HG03558 (cell line): ENCODE results near the gene LCOR.
"Not testable (repeated sequence)": the region's sequence is repeated elsewhere in the genome, so short reads cannot be mapped to it uniquely, and the experiment has no call there.

ENCODE experiments used
- ATAC-seq: cut with Tn5 transposase; IDR thresholded peaks from one replicate; pipeline ENCODE4 v1.9.1; 2021; ENCODE audit warnings: moderate number of reproducible peaks; ENCODE audit not compliant: unreplicated experiment; ENCODE audit errors: extremely low read depth

The LCOR gene

GRCh38 chr10:97024168-97025073 lies 192.3 kb downstream of the LCOR start:
- ATAC-seq: no peak

DNA sequence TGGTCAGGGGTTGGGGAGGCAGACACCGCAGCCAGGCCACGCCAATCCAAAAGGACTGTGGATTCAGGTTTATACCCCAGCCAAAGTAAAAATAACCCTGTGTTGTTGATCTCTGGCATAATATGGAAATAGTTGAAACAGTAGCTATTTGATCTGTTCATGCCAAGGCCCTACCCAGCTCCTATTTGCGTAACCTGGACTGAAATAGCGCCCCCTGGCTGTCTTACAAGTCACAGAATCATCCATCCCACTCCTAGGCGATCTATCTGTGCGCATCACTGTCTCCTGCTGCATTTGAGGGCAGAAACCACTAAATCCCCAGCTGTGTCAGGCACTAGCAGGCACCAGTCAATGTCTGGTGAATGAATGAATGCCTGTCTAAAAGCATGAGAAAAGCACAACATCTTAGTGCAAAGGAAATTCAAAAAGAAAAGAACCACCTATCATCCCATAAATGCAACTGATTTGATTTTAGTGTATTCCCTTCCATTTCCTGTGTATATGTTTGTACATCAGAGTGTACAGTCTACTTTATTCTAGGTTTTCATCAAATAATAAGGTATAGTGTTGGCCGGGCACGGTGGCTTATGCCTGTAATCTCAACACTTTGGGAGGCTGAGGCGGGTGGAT lies 193.6 kb downstream of the LCOR start:
- no peak for ATAC-seq

DNA sequence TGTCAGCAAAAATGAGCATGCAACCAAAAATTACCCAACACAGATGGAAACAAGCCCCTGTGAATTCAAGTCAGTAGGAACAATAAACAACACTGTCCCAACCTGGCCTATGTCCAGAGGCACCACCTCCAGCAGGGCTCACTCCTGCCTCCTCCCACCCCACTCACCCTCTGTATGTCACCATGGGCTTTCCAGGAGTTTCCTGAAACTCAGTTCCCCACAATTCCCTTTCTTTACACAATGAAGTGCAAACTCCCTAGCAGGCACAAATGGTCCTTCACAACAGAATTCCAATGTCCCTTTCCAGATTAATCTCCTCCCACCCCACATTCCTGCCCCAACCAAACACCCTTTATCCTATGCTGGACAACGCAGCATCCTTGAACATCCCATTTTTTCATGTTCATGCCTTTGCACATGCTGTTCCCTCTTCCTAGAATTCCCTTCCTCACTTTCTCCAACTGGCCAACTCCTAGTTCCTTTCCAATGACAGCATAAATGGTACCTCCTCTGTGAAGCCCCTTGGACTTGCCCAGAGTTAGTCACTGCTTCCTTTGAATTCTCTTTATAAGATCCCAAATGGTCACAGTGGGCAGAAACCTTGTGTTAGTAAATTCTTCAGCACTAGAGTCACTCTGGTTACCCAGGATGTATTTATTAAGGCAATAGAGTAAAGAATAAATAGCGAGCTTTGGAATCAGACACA lies 196.2 kb downstream of the LCOR start:
- no peak for ATAC-seq

DNA sequence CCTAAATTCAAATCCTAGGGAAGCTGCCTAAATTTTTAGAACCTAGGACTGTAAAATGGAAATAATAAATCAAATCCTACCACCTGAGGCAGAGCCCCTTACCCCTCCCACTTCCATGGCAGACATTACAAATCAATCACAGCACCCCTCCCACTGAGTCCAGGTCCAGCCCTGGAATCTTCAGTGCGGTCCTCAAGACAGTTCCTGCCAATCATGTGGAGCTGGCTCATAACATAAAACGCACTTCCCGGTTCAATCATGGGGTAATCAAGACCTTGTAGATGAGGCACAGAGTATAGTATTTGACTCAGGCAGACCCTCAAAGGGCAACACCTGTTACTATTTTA lies 196.7 kb downstream of the LCOR start:
- ATAC-seq: no peak

DNA sequence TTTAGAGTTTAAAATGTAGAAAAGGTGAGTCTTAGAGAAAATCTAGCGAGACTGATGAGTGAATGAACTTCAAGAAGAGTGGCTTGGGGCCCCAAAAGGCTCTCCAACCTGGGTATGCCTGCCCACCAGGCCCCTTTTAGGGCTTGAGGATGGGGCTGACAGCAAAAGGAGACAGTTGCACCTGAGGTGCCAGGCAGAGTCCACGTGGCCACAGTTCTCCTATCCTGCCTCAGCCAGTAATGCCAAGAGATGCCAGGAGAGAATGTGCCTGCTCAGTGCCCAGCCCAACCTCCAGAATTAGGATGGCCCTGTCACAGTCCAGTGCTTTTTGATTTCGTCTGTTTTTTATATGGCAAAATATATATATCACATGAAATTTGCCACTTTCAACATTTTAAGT lies 197.2 kb downstream of the LCOR start:
- no peak for ATAC-seq

- no peak for ATAC-seq
Observed at GRCh38 chr10:97030894-97031293, 198.8 kb downstream of the LCOR start.

DNA sequence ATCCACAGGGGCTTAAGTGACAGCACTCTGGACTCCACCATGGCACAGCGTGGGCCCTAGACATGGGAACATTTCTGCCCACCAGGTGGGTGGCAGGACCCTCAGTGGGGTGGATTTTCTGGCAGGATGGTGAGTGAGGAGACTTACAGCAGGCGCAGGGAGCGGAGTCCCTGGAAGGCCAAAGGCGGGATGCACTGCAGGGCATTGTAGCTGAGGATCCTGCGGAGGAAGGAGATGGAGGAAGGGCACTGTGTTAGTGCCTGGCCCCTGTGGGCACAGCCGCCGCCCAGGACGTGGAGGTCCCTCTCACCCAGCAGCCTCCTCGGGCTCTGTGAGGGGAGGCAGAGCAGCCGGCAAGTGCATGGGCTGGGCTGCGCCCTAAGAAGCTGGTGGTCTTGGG lies 199.4 kb downstream of the LCOR start:
- no peak for ATAC-seq

GRCh38 chr10:97032624-97033023 lies 200.5 kb downstream of the LCOR start:
- no peak for ATAC-seq

DNA sequence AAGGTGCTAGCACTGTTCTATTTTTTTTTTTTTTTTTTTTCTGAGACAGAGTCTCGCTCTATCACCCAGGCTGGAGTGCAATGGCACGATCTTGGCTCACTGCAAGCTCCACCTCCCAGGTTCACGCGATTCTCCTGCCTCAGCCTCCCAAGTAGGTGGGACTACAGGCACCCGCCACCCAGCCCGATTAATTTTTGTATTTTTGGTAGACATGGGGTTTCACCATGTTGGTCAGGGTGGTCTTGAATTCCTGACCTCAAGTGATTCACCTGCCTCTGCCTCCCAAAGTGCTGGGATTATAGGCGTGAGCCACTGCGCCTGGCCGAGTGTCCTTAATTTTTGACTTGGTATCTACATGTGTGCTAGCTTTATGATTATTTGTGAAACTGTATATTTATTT lies 201.7 kb downstream of the LCOR start:
- ATAC-seq: not testable (repeated sequence)

- ATAC-seq: no peak
Observed at GRCh38 chr10:97034301-97034700, 202.2 kb downstream of the LCOR start.

- no peak for ATAC-seq
Observed at GRCh38 chr10:97034958-97035769, 203.1 kb downstream of the LCOR start.

- ATAC-seq: no peak
Observed at GRCh38 chr10:97037365-97038361, 205.6 kb downstream of the LCOR start.

DNA sequence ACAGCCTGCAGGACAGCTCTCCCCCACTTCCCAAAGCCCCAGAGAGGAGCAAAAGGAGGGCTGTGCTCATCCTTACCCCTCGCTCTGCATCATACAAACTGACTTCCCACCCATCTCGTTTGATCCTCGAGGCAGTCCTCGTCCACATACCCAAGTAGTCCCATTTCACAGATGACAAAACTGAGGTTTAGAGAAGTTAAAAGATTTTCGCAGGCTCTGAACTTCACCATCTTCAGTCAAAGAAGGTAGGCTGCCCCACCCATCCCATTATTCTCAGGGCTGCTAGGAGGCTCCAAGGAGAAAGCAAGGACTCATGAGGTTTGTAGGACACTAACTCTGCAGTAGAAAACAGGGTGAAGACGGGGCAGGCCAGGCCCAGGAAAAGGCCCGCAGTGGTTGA lies 206.6 kb downstream of the LCOR start:
- no peak for ATAC-seq

GRCh38 chr10:97039538-97040247 lies 207.6 kb downstream of the LCOR start:
- ATAC-seq: no peak

GRCh38 chr10:97040248-97040584 lies 208.1 kb downstream of the LCOR start:
- no peak for ATAC-seq

- ATAC-seq: no peak
Observed at GRCh38 chr10:97040706-97041105, 208.6 kb downstream of the LCOR start.

DNA sequence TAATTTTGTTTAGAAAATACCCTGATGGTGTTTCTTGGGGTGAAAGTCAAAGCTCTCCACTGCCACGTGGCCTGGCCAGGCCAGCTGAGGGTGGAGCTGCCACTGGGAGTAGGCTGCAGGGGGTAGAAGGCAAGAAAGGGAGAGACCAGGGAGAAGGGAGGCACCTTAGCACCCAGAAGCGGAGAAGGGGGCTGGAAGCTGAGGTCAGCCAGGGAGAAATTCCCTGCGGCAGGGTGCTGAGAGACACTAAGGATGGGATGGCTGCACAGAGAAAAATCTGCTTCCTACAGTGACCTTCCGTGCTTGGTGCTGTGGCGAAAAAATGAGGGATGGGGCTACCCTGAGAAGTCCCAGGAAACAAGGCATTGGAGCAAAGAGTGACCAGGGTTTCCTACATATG lies 210.0 kb downstream of the LCOR start:
- ATAC-seq: no peak

DNA sequence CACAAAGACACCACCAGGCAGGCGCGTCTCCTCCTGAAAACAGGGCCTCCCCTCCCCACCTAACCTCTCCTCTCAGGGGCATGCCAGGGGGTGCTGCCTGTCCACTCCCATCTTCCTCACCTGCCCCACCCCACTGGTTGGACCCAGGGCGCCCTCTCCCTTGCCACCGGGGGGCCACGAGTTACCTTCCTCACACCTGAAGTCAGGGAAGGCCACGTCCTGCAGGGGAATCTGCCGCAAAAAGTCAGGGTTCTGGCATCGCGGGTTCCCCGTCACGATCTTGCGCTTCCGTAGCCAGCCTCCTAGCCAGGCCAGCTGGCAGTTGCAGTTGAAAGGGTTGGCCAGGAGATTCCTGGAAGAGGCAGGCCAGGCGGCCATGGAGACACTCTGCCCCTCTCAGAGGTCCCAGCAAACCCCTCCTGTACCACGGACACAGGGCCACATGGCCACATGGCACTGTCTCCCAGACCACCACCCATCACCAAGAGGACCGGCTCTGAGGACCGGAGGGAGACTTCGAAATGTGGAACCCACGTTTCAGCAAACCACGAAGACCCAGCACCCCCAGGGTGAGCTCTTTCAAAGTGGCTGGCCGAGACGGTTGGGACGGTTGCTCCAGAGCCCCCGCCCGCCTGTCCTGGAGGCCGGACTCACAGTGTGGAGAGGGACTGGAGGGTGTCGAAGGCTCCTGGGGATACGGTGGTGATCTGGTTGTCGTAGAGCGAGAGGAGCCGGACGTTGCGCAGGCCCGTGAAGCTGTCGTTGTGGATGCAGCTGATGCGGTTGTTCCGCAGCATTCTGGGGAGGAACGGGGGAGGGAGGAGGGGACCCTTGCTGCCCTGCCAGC lies 210.8 kb downstream of the LCOR start:
- ATAC-seq: no peak
